Endothelial cell of hepatic sinusoid (primary cell): ENCODE results near the gene FSHR.

Experiments used
- in situ Hi-C: cut with HindIII; loops from 2 replicates; pipeline ENCODE4 v1.10.0; 2017; ENCODE audit warnings: low sequenced_read_pairs

Gene FSHR

GRCh38 chr2:48971801-48972200 is 182.5 kb downstream of the FSHR start:
- in situ Hi-C loops: no loop called here

DNA sequence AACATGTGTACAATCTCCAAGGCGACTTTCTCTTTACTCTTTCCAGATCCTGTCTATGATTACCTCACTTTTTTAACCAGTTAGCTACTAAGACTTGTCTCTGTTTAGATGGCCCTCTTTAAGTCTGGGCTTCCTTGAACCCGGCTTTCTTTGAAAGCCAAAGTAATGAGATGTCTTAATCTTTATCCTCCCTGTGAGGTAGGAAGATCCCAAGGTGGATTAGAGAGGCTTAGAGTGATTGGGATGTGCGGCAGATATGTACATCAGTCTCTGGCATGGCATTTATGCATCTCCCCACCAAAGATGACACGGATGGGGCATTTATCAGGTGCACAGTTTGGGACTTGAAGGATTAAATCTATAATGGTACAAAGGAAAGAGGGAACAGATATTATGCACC is 186.3 kb downstream of the FSHR start:
- in situ Hi-C loops: no loop called here

- in situ Hi-C loops: no loop called here
Measured at GRCh38 chr2:48965204-48965603, 189.1 kb downstream of the FSHR start.

DNA sequence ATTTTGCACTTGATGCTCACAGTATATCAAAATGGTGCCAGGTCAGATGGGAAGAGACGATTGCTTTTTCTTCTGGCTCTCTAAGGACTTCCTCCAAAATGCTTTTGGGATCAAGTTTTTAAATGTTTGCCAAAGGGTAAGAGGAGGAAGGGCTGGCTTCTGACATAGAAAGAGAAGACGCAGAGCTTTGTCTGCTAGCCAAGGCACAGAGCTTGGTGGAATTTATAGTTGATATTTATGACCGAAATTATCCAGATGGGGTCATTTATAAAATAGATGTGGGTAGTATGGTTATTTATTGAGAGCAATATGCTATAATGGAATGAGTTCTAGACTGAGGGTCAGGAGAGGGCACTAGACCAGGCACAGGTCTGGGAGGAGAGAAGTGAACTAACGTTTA is 193.3 kb downstream of the FSHR start:
- in situ Hi-C loops: no loop called here

GRCh38 chr2:48954935-48955334 is 199.4 kb downstream of the FSHR start:
- in situ Hi-C loops: no loop called here

DNA sequence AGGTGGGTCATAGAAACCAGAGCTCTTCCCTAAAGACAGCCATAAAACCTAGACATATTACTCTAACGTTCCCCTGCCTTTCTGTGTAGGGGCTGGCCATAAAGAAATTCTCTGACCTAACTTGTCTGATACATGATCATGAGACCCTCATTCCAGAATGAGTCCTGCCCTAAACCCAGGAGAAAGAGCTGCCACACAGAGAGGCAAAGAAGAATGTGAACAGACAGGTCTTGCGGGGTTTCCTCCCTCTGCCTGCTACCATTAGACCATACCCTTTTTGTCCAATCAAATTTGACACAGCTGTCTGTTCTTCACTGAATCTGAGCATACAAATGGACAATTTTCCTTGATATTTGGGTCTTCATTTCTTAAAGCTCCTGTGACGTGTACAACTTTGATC is 200.0 kb downstream of the FSHR start:
- in situ Hi-C loops: no loop called here

GRCh38 chr2:48952614-48953013 is 201.7 kb downstream of the FSHR start:
- in situ Hi-C loops: no loop called here

DNA sequence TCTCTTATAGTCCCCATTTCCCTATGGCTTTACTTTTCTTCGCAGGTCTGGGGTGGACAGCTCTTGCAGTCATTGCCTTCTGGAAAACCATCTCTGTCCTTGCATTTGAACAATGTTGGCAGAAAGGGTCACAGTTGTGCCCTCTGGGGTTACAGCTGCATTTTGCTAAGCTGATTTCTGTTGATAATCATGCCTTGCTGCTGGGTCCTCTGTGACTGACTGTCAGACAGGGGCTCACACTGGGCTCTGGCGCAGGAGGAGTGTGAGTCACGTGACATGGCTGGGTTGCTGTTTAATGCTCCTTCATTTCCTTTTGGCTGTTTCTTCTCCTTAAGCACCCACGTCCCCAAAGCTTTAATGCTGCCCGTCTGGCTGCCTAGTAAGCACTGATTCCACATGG is 202.2 kb downstream of the FSHR start:
- in situ Hi-C loops: no loop called here

DNA sequence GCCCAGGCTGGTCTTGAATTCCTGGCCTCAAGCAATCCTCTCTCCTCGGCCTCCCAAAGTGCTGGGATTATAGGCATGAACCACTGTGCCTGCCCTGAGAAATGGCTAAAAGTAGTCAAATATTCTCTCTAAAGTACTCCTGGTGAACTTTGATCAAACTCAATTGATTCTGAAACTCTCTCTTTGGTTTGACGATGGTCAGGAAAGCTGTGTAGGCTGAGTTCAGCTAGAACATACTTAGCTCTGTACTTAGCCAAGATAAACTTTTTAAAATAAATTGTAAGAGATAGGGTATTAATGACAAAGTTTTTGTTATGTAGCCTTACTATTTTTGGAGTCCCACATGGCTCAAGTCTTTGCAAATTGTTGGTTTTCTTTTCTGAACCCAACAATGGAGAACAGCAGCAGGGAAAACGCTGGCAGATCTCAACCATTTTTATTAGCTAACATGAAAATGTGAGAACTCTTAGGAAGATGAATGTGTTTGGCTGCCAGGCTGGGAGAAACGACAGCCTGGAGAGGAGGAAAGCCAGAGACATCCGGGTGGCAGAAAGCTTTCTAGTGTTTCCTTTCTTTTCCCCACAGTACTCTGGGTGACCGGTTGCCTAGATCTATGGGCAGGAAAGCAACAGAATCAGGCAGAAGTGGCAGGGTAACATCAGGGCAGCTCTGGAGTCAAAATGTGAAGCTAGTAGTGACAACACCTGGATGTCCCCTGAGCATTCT is 205.8 kb downstream of the FSHR start:
- in situ Hi-C loops: no loop called here

DNA sequence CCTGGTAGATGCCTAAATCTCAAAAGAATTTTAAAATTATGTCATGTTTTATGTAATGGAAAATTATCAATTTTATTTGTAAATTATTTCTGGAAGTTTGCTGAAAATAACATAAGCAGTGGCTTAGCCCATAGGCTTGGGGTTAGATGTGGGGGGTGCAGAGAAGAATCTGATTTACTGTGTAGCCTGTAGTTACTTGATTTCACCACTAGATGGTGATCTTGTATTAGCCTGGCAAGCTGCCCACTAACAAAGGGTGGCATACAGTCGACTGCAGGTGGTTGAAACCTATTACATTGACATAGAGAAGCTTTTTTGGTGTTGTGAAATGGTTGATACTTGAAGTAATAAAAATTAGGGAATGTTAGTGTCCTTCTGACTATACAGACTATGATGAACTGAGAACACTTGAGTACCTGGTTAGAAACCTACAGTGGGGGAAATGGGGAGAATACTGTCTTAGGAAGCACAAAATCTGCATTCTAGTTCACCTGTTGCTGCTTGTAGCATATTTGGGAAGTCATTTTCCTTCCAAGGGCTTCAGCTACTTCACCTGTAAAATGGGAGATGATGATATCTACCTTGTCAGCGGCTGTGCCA is 207.8 kb downstream of the FSHR start:
- in situ Hi-C loops: no loop called here

DNA sequence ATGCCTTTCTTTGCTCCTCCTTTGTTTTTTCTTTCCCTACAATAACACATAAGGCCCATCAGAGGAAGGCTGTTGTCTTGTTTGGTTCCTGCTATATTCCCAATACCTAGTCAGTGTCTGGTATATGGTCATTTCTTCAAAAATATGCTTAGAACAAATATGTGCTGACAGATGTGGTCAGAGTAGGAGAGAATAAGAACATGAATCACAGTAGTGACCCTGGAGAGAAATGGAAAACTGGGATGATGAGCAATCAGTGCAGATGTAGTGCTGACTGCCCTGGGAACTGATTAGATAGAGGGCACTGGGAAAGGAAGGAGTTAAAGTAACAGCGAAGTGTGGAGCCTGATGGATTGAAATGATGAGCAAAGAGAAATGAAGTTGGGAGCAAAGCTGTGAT is 209.4 kb downstream of the FSHR start:
- in situ Hi-C loops: no loop called here

GRCh38 chr2:48943436-48943835 is 210.9 kb downstream of the FSHR start:
- in situ Hi-C loops: no loop called here

GRCh38 chr2:48941908-48942307 is 212.4 kb downstream of the FSHR start:
- in situ Hi-C loops: no loop called here

GRCh38 chr2:48941456-48941855 is 212.9 kb downstream of the FSHR start:
- in situ Hi-C loops: no loop called here

- in situ Hi-C loops: no loop called here
Measured at GRCh38 chr2:48940606-48941005, 213.7 kb downstream of the FSHR start.

- in situ Hi-C loops: no loop called here
Measured at GRCh38 chr2:48939232-48939631, 215.1 kb downstream of the FSHR start.

GRCh38 chr2:48938231-48938630 is 216.1 kb downstream of the FSHR start:
- in situ Hi-C loops: no loop called here

DNA sequence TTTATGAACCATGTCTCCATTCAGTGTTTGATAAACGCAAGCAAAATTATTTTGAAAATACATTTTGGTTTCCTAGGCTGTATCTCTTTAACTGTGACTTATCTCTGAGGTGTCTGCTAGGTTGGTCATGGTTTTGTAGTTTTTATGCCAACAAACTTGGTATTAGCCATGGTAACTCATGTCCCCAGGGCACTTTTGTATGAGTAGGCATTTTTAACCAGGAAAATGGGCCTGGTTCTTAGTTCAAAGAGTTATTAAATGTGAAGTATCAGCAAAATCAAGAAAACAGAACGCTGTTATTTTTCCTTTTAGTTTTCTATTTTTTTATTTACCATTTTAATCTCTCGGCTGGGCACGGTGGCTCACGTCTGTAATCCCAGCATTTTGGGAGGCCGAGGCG is 219.5 kb downstream of the FSHR start:
- in situ Hi-C loops: no loop called here

- in situ Hi-C loops: no loop called here
Measured at GRCh38 chr2:48933828-48934497, 220.4 kb downstream of the FSHR start.

DNA sequence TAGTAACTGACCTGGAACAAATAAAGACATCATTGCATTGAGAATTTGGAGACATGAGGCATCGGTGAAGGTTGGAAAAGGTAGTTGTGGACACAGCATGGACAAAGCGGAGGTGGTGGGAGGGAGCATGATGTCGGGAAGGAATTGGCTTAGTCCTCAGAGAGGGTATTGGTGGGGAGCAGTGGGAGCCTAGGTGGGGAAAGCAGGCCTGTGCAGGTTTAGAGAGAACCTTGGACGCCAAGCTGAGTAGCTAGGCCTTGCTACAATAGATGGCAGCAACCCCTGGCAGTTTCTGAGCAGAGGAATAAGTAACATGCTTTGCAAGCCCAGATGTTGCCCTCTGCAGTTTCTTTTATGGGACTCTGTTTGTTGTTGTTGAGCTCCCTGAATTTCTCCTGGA is 221.6 kb downstream of the FSHR start:
- in situ Hi-C loops: no loop called here

GRCh38 chr2:48929571-48930301 is 224.6 kb downstream of the FSHR start:
- in situ Hi-C loops: no loop called here

DNA sequence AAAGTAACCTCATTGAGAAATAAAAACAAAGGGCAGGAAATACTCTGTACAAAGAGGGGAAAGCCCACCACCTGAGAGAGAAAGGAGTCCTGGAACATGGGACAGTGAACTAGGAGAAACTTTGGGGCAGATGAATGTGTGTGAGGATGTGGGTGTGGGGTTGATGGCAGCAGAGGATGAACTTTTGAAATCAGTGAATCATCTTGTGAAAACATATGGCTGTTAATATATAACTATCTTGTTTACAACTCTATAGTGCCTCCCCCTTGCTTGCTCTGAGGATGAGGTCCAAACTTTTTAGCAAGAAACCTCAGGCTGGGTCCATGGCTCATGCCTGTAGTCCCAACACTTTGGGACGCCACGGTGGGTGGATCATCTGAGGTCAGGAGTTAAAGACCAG is 227.0 kb downstream of the FSHR start:
- in situ Hi-C loops: no loop called here
